K562 (cell line): Measurements from ENCODE around the gene PRC1. TPM values are rescaled to one million over a fixed set of nuclear protein-coding genes. Genes with fewer than 3 reads are reported as not detected.

ENCODE experiments used
- C11orf30 ChIP-seq: fragments of 450-650 bp; IDR thresholded peaks from 2 replicates; pipeline ENCODE4 v1.6.1; 2016; ENCODE audit warnings: low read depth, mild to moderate bottlenecking
- CBFA2T2 ChIP-seq: fragments of 450-650 bp; conservative IDR thresholded peaks from 2 replicates; pipeline ENCODE4 v1.6.1; 2017; ENCODE audit warnings: mild to moderate bottlenecking
- CC2D1A ChIP-seq: fragments of 450-650 bp; IDR thresholded peaks from 2 replicates; pipeline ENCODE4 v1.6.1; 2017; ENCODE audit warnings: mild to moderate bottlenecking
- CEBPZ ChIP-seq: fragments of 150-350 bp; IDR thresholded peaks from 2 replicates; pipeline ENCODE4 v1.6.1; 2014; ENCODE audit warnings: low read depth, mild to moderate bottlenecking, low read length, borderline replicate concordance
- EHMT2 ChIP-seq: fragments of 450-650 bp; IDR thresholded peaks from 2 replicates; pipeline ENCODE4 v1.6.1; 2018; ENCODE audit warnings: antibody characterized with exemption
- ELF2 ChIP-seq: fragments of 250-450 bp; sonication (Bioruptor Pico); IDR thresholded peaks from 2 replicates; pipeline ENCODE4 v1.5.0; 2021; ENCODE audit warnings: mild to moderate bottlenecking
- ETV1 ChIP-seq: fragments of 450-650 bp; conservative IDR thresholded peaks from 2 replicates; pipeline ENCODE4 v1.6.1; 2016; ENCODE audit warnings: missing genetic modification characterization, control low read depth, low read depth, missing compliant biosample characterization
- GABPA ChIP-seq: fragments of 200-800 bp; sonication (Bioruptor generic); conservative IDR thresholded peaks from 2 replicates; pipeline ENCODE4 v1.6.1; 2016; ENCODE audit warnings: low read depth, missing genetic modification characterization, missing compliant biosample characterization
- KLF1 ChIP-seq: fragments of 450-650 bp; IDR thresholded peaks from 2 replicates; pipeline ENCODE4 v1.6.1; 2016; ENCODE audit warnings: missing genetic modification characterization, missing compliant biosample characterization
- LCOR ChIP-seq: sonication (generic); formaldehyde crosslinking; IDR thresholded peaks from 2 replicates; pipeline ENCODE4 v1.8.0; 2022; ENCODE audit warnings: mild to moderate bottlenecking, missing genetic modification reagents
- MYBL2 ChIP-seq, 2 experiments: fragments of 450-650 bp in 1 of 2; sonication (generic) in 1 of 2; formaldehyde crosslinking in 1 of 2; IDR thresholded peaks; 2 replicates each; pipeline versions ENCODE4 v1.6.1 to v1.8.1; 2017 to 2022; ENCODE audit warnings: borderline replicate concordance in 1 of 2, inconsistent platforms in 1 of 2, low read depth in 1 of 2, mild to moderate bottlenecking in 1 of 2, missing genetic modification reagents in 1 of 2, moderate library complexity in 1 of 2
- NR2C1 ChIP-seq, 2 experiments: fragments of 450-650 bp; IDR thresholded peaks; 2 replicates each; pipeline ENCODE4 v1.6.1; 2017; ENCODE audit warnings: mild to moderate bottlenecking in 2 of 2, antibody characterized with exemption in 1 of 2, inconsistent platforms in 1 of 2, missing compliant biosample characterization in 1 of 2, missing genetic modification characterization in 1 of 2
- PHF8 ChIP-seq: fragments of 200-600 bp; sonication (generic); IDR thresholded peaks from 2 replicates; pipeline ENCODE4 v1.6.1; 2012; ENCODE audit warnings: mixed run types, mild to moderate bottlenecking, inconsistent platforms, low read length, moderate library complexity, borderline replicate concordance
- POLR2AphosphoS2 ChIP-seq: IDR thresholded peaks from 2 replicates; pipeline ENCODE4 v1.6.1; 2012; ENCODE audit warnings: low read length, improper control_type of control experiment
- TOE1 ChIP-seq, 2 experiments: fragments of 450-650 bp in 1 of 2; sonication (generic) in 1 of 2; formaldehyde crosslinking in 1 of 2; IDR thresholded peaks; 2 replicates each; pipeline versions ENCODE4 v1.7.1 to v1.8.0; 2016 to 2022; ENCODE audit warnings: borderline replicate concordance in 2 of 2, mild to moderate bottlenecking in 2 of 2, antibody characterized with exemption in 1 of 2, inconsistent platforms in 1 of 2, low read depth in 1 of 2, missing genetic modification reagents in 1 of 2, moderate library complexity in 1 of 2
- TRIM28 ChIP-seq: fragments of 450-650 bp; IDR thresholded peaks from 2 replicates; pipeline ENCODE4 v1.6.1; 2017
- USF1 ChIP-seq: sonication (generic); formaldehyde crosslinking; IDR thresholded peaks from 2 replicates; pipeline ENCODE4 v1.9.0; 2022; ENCODE audit warnings: mild to moderate bottlenecking, missing genetic modification reagents
- ZBTB17 ChIP-seq: fragments of 450-650 bp; formaldehyde crosslinking; IDR thresholded peaks from 2 replicates; pipeline ENCODE4 v1.4.0; 2020; ENCODE audit warnings: mild to moderate bottlenecking
- ZBTB43 ChIP-seq: sonication (generic); formaldehyde crosslinking; IDR thresholded peaks from 2 replicates; pipeline ENCODE4 v1.8.0; 2023; ENCODE audit warnings: mild to moderate bottlenecking, missing genetic modification reagents
- ZBTB9 ChIP-seq: fragments of 450-650 bp; formaldehyde crosslinking; IDR thresholded peaks from 2 replicates; pipeline ENCODE4 v1.4.0; 2020; ENCODE audit warnings: mild to moderate bottlenecking, moderate library complexity
- polyA plus RNA-seq, 8 experiments: library from polyadenylated mRNA; depleted of rRNA in 4 of 8; stranded (reverse) in 5 of 8; unstranded in 3 of 8; fragments of >200 nt; fragmentation: Nextera tagmentation in 2 of 8; fragmentation: Illumina TruSeq in 1 of 8; extraction: Ambion mirVana in 2 of 8; extraction: Trizol in 1 of 8; gene quantifications; 2 replicates each; pipeline versions ENCODE4 v1.2.1 to v1.2.3, GENCODE V29; 2011 to 2014; ENCODE audit warnings: inconsistent platforms in 1 of 8, missing spikeins in 1 of 8
- total RNA-seq, 7 experiments: library from RNA; depleted of rRNA in 6 of 7; stranded (reverse); fragments of >200 nt in 6 of 7; fragmentation: Illumina TruSeq in 2 of 7; extraction: Trizol in 2 of 7; gene quantifications; 2 replicates each; pipeline versions ENCODE4 v1.2.1 to v1.2.3, GENCODE V29; 2011 to 2021; ENCODE audit warnings: low replicate concordance in 1 of 7

PRC1 gene
- total and polyA plus RNA-seq, 9 of the 15 experiments (the other 6 are each of a cell fraction or from before 2014, with no cell fraction given), result 156 to 391 (median 240) TPM

GRCh38 chr15:90954712-90955623 is 39.4 kb downstream of the PRC1 start, which contains the start of gene RCCD1 (continued):
- peak; percentile 79 for TF ChIP-seq LCOR (CRISPR knock-in tag)
- TF ChIP-seq CC2D1A, result no peak
- peak; percentile 92 for TF ChIP-seq TRIM28
- peak; percentile 71 for TF ChIP-seq ETV1
- peak; percentile 81 for TF ChIP-seq GABPA (tag)
- TF ChIP-seq EHMT2, result no peak
- TF ChIP-seq ELF2 (CRISPR knock-in tag), result peak; percentile 84
- peak; percentile 98 for TF ChIP-seq USF1 (CRISPR knock-in tag)
- peak; percentile 81 for TF ChIP-seq KLF1 (tag)
- peak; percentile 88 for TF ChIP-seq ZBTB17 (CRISPR knock-in tag)
- TF ChIP-seq ZBTB43 (CRISPR knock-in tag), result no peak
- peak; percentile 89 for TF ChIP-seq ZBTB9 (CRISPR knock-in tag)
- 0 out of 2 replicates have a peak, but pooled peaks have one; percentile 8 for TF ChIP-seq C11orf30
- TF ChIP-seq PHF8, result peak; percentile 91; the same call in 1 of the 2 replicates
- peak; percentile 36 for TF ChIP-seq NR2C1 (IDR thresholded peaks at IDR 0.05)
- TF ChIP-seq NR2C1 (tag; IDR thresholded peaks at IDR 0.05), result peak; percentile 36
- TF ChIP-seq CBFA2T2, result peak; percentile 76
- peak; percentile 97 for TF ChIP-seq POLR2AphosphoS2
- TF ChIP-seq MYBL2 (IDR thresholded peaks at IDR 0.05; ENCODE audit: low read depth), result peak; percentile 94
- peak; percentile 88; the same call in 1 of the 2 replicates for TF ChIP-seq MYBL2 (CRISPR knock-in tag; IDR thresholded peaks at IDR 0.05; ENCODE audit: borderline replicate concordance)
- peak; percentile 95 for TF ChIP-seq TOE1 (IDR thresholded peaks at IDR 0.05; ENCODE audit: borderline replicate concordance)
- TF ChIP-seq TOE1 (CRISPR knock-in tag; IDR thresholded peaks at IDR 0.05; ENCODE audit: borderline replicate concordance, low read depth), result peak; percentile 80
- no peak for TF ChIP-seq CEBPZ
